D721Med (cell line): ENCODE data around the gene RTTN.

Experiments used
- DNase-seq: peaks from one replicate; pipeline ENCODE4 v3.0.0; 2011; ENCODE audit warnings: low spot score; ENCODE audit not compliant: insufficient read length
- FAIRE-seq: peaks from 2 replicates; lab custom pipeline; 2011; peaks lifted over from hg19 to GRCh38; lab: Jason Lieb, UNC
- TF ChIP-seq, protein P1 (sequence below): IDR thresholded peaks from 2 replicates; pipeline ENCODE4 v1.5.1; 2012; ENCODE audit warnings: mild to moderate bottlenecking, control low read depth; ENCODE audit not compliant: insufficient read depth; ENCODE audit errors: missing control alignments

The RTTN gene

DNA sequence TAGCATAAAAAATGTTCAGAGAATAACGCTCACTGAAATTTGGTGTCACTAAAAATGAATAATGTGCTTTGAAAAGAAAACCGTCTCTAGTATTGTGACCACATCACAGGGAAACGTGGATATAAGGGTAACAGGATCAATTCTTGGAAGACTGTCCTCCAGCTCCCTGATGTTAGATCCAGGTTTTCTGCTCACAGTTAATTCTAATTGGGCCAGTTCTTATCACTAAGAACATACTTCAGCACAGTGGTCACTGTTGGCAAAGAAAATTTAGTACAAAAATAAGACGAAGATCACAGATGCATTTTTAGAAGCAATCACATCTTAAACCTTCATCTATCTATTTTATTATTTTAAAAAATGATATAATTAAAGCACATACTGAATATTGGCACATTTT, 200.8 kb downstream of the RTTN start:
- TF ChIP-seq, protein P1, sequence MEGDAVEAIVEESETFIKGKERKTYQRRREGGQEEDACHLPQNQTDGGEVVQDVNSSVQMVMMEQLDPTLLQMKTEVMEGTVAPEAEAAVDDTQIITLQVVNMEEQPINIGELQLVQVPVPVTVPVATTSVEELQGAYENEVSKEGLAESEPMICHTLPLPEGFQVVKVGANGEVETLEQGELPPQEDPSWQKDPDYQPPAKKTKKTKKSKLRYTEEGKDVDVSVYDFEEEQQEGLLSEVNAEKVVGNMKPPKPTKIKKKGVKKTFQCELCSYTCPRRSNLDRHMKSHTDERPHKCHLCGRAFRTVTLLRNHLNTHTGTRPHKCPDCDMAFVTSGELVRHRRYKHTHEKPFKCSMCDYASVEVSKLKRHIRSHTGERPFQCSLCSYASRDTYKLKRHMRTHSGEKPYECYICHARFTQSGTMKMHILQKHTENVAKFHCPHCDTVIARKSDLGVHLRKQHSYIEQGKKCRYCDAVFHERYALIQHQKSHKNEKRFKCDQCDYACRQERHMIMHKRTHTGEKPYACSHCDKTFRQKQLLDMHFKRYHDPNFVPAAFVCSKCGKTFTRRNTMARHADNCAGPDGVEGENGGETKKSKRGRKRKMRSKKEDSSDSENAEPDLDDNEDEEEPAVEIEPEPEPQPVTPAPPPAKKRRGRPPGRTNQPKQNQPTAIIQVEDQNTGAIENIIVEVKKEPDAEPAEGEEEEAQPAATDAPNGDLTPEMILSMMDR, result no peak
- DNase-seq, result no peak
- peak; percentile 99 for FAIRE-seq

DNA sequence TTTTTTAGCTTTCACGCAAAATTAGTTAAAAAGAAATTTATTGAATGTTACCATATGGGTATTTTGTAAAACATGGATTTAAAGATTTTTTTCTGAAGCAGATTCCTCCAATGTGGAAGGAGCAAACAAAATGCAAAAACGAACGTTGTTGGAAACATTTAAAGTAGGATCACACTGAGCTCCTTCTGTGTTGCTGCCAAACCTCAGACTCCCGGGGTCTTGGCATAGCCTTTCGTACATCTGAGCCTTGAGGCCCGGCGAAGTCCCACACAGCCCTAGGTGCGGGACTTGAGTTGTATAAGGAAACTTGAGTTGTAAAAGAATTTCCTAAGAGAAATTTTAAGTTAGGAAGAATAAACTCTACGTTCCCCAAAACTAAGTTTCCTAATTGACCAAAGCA, 205.8 kb downstream of the RTTN start:
- TF ChIP-seq, protein P1, result no peak
- FAIRE-seq, result no peak
- no peak for DNase-seq

DNA sequence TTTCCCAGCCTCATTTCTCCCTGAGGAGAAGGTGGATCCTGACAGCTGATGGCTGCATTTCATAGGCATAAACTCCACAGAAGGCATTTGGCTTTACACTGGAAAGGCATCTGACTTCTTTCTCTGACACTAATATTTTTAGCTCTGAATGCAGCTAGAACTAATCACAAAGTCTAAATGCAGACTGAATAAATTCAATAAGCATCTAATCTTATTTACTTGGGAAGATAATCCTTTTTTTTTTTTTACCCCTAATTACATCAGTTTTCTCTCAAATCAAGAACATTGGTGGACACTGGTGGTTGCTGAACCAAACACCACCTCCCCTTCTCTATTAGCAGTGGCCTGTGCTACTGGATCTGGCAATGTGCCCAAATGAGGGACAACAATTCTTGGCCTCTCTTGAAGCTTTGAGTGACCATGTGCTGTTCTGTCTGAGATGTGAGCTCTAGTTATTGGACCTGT, 206.9 kb downstream of the RTTN start:
- DNase-seq (no peak), FAIRE-seq (no peak)
- TF ChIP-seq, protein P1, result no peak

DNA sequence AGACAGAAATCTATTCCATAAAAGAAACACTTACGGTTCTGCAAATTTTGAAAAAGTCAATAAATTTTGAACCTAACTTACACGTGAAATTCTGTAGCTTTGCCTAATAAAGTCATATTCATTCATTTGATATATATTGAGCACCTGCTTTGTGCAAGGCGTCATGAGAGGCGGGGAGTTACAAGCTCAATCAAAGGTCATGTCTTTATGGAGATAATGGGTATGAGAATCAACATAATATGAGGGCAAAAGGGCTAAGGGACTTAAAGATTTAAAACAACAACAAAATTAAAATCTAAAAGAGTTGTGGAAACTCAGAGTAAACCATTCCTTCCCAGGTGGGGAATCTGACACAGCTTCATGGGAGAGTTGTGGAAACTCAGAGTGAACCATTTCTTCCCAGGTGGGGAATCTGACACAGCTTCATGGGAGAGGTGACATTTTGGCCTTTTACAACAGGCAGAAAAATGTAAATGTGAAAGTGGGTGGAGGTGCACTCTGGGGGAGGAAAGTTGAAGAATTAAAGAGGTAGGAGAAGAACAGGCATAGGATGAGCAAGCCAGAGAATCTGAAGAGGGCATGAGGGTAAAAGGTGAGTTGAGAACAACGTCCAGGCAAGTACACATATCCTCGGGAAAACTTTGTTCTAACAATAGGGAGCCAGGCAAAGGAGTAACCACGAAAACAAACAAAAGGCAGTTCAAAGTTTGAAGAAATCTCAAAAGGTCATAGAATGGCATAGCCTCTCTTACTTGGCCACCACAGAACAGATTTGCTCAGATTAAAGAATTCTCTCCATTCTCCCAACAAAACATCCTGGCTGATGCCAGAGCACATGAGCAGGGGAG, 208.3 kb downstream of the RTTN start:
- DNase-seq (no peak), FAIRE-seq (no peak)
- TF ChIP-seq, protein P1, result no peak

DNA sequence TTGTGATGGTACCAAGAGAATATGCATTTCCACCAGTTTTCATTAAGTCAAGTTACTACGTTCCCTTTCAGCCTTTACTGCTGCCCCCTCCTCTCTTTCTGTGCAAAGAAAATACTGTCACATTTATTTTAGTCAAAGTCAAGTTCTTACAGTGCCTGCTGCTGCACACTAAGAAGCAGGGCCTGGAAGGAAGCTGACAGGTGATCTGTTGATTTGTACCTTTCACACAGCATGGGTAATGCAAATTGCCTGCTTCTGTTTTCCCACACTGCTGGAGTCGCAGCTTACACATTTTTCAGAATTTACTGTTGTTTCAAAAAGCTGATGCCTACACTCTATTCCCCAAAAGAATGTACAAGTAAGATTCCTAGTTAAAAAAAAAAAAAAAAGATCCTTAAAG, 209.1 kb downstream of the RTTN start:
- TF ChIP-seq, protein P1, result no peak
- DNase-seq, result no peak
- no peak for FAIRE-seq

DNA sequence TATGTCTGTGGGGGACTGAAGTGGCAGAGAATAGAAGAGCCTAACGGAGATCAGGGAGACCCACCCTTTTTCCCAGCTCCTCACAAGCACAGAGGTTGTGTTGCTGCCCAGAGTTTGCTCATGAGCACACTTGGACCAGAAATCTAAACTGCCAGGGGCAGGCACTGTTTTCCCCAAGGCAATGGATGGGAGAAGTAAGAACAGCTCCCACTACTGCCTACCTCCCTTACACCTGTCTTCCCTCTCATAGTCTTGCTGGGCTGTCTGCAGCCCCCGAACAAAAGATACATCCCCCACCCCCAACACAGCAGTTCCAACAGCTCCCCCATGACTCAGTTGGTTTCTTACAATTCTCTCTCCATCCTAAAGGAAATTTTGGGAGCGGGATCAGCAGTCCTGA, 209.7 kb downstream of the RTTN start:
- TF ChIP-seq, protein P1, result no peak
- DNase-seq (no peak), FAIRE-seq (no peak)

DNA sequence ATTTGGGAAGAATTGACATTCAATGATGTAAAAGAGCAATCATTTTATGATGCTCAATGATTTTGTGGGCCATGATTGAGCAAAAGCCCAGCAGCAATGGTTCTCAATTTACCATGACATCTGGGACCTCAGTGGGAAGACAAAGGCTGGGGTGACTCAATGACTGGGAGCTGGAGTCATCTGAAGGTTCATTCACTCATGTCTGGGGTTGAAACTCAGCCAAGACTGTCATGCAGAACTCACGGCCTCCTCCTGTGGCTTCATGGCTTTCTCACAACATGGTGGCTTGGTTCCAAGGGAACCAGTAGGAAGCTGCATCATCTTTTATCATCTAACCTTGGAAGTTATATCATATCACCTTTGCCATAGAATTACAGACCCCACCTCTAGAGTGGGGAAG, 212.7 kb downstream of the RTTN start:
- FAIRE-seq, result no peak
- no peak for DNase-seq
- TF ChIP-seq, protein P1, result no peak
